Loucy (cell line): ENCODE results near the gene KLHL30.

ENCODE experiments used
- H2AFZ ChIP-seq: fragments of 200-600 bp; sonication (generic); 2 replicates; pipeline ENCODE4 v1.6.0; 2016; ENCODE audit warnings: antibody characterized with exemption, mild to moderate bottlenecking, low read length, moderate library complexity
- H3F3A ChIP-seq: fragments of 200-600 bp; 2 replicates; pipeline ENCODE4 v1.6.0; 2016; ENCODE audit warnings: antibody characterized with exemption, low read depth, mild to moderate bottlenecking
- H3K27me3 ChIP-seq: fragments of 200-600 bp; sonication (generic); 2 replicates; pipeline ENCODE4 v1.6.1; 2014; ENCODE audit warnings: low read length, mild to moderate bottlenecking; ENCODE audit not compliant: insufficient read depth, poor library complexity, severe bottlenecking
- H3K36me3 ChIP-seq: fragments of 200-600 bp; sonication (generic); 2 replicates; pipeline ENCODE4 v1.6.1; 2016; ENCODE audit warnings: low read length; ENCODE audit not compliant: insufficient read depth
- H3K4me1 ChIP-seq: fragments of 200-600 bp; sonication (generic); 2 replicates; pipeline ENCODE4 v1.5.1; 2014; ENCODE audit warnings: low read length, mild to moderate bottlenecking; ENCODE audit not compliant: insufficient read depth, poor library complexity, severe bottlenecking
- H3K4me2 ChIP-seq: fragments of 200-600 bp; sonication (generic); 2 replicates; pipeline ENCODE4 v1.6.0; 2014; ENCODE audit warnings: antibody characterized with exemption, low read length, low read depth, mild to moderate bottlenecking; ENCODE audit not compliant: poor library complexity, severe bottlenecking
- H3K4me3 ChIP-seq: fragments of 200-600 bp; sonication (generic); 2 replicates; pipeline ENCODE4 v1.5.1; 2014; ENCODE audit warnings: low read length, mild to moderate bottlenecking, mixed read lengths; ENCODE audit not compliant: poor library complexity, severe bottlenecking
- H3K79me2 ChIP-seq: fragments of 200-600 bp; sonication (generic); 2 replicates; pipeline ENCODE4 v1.6.1; 2014; ENCODE audit warnings: low read length; ENCODE audit not compliant: insufficient read depth
- H3K9ac ChIP-seq: fragments of 200-600 bp; sonication (generic); 2 replicates; pipeline ENCODE4 v1.6.0; 2014; ENCODE audit warnings: mild to moderate bottlenecking, low read depth, low read length, moderate library complexity; ENCODE audit not compliant: poor library complexity, severe bottlenecking
- H3K9me2 ChIP-seq: fragments of 200-600 bp; sonication (generic); replicated peaks from 2 replicates; pipeline ENCODE4 v1.6.1; 2016; ENCODE audit warnings: low read depth, low read length, mixed read lengths
- H3K9me3 ChIP-seq: fragments of 200-600 bp; sonication (generic); 2 replicates; pipeline ENCODE4 v1.6.1; 2014; ENCODE audit warnings: mild to moderate bottlenecking, antibody characterized with exemption, low read length, low read depth; ENCODE audit not compliant: insufficient read depth
- H4K20me1 ChIP-seq: fragments of 200-600 bp; sonication (generic); 2 replicates; pipeline ENCODE4 v1.6.0; 2014; ENCODE audit warnings: antibody characterized with exemption, low read length, mild to moderate bottlenecking; ENCODE audit not compliant: insufficient read depth, poor library complexity, severe bottlenecking
- CTCF ChIP-seq: fragments of 200-600 bp; sonication (generic); conservative IDR thresholded peaks from 2 replicates; pipeline ENCODE4 v1.5.1; 2014; ENCODE audit warnings: mild to moderate bottlenecking, antibody characterized with exemption, low read length
- EZH2phosphoT487 ChIP-seq: fragments of 200-600 bp; IDR thresholded peaks from 2 replicates; pipeline ENCODE4 v1.6.1; 2018; ENCODE audit warnings: antibody characterized with exemption, mild to moderate bottlenecking, moderate library complexity, borderline replicate concordance

KLHL30 gene

GRCh38 chr2:238173692-238174091, 35.2 kb downstream of the KLHL30 start:
- H2AFZ ChIP-seq: no peak overlapping the region
- peak overlapping the region; percentile 61 for H3K4me2 ChIP-seq
- H3K9me2 ChIP-seq: no peaks in the 10 kb centered on the region
- H3K79me2 ChIP-seq: no peaks in the 10 kb centered on the region
- no peak for TF ChIP-seq EZH2phosphoT487
- peak; percentile 46; the same call in 1 of the 2 replicates for TF ChIP-seq CTCF
- H3K9ac ChIP-seq: peak overlapping the region; percentile 52
- H4K20me1 ChIP-seq: no peaks in the 10 kb centered on the region
- peaks cover 9% of the 10 kb centered on the region for H3F3A ChIP-seq
- peak overlapping the region; percentile 39 for H3K4me3 ChIP-seq
- H3K4me1 ChIP-seq: peaks cover 36% of the 10 kb centered on the region
- H3K36me3 ChIP-seq: peaks cover 65% of the 10 kb centered on the region
- H3K9me3 ChIP-seq: no peaks in the 10 kb centered on the region
- H3K27me3 ChIP-seq: no peaks in the 10 kb centered on the region

GRCh38 chr2:238174291-238174690, 35.8 kb downstream of the KLHL30 start:
- no peak overlapping the region for H2AFZ ChIP-seq
- H3K27me3 ChIP-seq: no peaks in the 10 kb centered on the region
- H3K9ac ChIP-seq: peak overlapping the region; percentile 52
- peak overlapping the region; percentile 39 for H3K4me3 ChIP-seq
- H4K20me1 ChIP-seq: no peaks in the 10 kb centered on the region
- peak overlapping the region; percentile 61 for H3K4me2 ChIP-seq
- no peaks in the 10 kb centered on the region for H3K9me3 ChIP-seq
- H3K4me1 ChIP-seq: peaks cover 36% of the 10 kb centered on the region
- H3K9me2 ChIP-seq: no peaks in the 10 kb centered on the region
- TF ChIP-seq EZH2phosphoT487 (no peak), CTCF (no peak)
- peaks cover 65% of the 10 kb centered on the region for H3K36me3 ChIP-seq
- no peaks in the 10 kb centered on the region for H3K79me2 ChIP-seq
- peaks cover 9% of the 10 kb centered on the region for H3F3A ChIP-seq

GRCh38 chr2:238174701-238175100, 36.2 kb downstream of the KLHL30 start:
- Histone ChIP-seq H3K4me3 (peak overlapping the region; percentile 39), H4K20me1 (no peaks in the 10 kb centered on the region), H3K27me3 (no peaks in the 10 kb centered on the region), H3K9me3 (no peaks in the 10 kb centered on the region), H3K36me3 (peaks cover 65% of the 10 kb centered on the region), H3K4me2 (peak overlapping the region; percentile 61), H3K9me2 (no peaks in the 10 kb centered on the region), H3K4me1 (peaks cover 36% of the 10 kb centered on the region), H3F3A (peaks cover 9% of the 10 kb centered on the region), H2AFZ (no peak overlapping the region), H3K9ac (peak overlapping the region; percentile 52), H3K79me2 (no peaks in the 10 kb centered on the region)
- TF ChIP-seq CTCF: no peak
- TF ChIP-seq EZH2phosphoT487: no peak
